Epidermal melanocyte (primary cell): Measurements from ENCODE around the gene SYVN1.

ENCODE experiments used
- DNase-seq: peaks from one replicate; pipeline ENCODE4 v3.0.0; 2011; ENCODE audit warnings: low spot score; ENCODE audit not compliant: insufficient read length

The SYVN1 gene

DNA sequence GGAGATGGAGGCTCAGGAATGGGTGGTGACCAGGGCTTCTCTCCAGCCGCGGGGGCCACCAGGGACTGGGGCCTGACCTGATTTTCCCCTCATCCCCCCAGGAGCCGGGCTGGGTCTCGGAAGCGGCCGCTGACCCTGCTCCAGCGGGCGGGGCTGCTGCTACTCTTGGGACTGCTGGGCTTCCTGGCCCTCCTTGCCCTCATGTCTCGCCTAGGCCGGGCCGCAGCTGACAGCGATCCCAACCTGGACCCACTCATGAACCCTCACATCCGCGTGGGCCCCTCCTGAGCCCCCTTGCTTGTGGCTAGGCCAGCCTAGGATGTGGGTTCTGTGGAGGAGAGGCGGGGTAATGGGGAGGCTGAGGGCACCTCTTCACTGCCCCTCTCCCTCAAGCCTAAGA lies 46.5 kb downstream of the SYVN1 start:
- no peak for DNase-seq

DNA sequence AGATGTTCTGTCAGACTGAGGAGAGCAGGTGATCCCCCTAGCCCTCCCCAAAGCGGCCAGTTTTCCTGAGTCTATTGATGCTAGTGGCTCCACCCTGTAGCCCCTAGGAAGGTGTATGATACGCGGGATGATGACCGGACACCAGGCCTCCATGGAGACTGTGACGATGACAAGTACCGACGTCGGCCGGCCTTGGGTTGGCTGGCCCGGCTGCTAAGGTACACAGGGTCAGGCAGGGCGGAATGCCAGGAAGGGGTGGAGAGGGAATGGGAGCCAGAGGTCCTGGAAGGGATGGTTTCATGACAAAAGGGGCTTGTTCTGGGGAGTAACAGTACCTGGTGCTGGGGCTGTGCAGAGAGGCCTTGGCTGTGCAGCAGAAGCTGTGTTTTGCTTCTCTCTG lies 47.1 kb downstream of the SYVN1 start:
- no peak for DNase-seq

DNA sequence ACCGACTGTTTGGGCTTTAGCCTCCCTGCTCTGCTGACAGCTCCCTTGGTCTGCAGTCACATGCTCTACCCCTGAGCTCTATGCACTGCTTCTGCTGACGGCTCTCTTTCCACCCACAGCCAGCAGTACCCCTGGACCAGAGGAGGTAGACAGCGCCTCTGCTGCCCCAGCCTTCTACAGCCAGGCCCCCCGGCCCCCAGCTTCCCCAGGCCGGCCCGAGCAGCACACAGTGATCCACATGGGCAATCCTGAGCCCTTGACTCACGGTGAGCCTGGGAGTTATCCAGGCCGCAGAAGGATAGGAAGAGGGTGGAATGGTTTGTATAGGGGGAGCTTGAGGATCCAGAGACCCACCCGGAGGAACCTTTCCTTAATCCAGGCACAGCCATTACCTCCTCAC lies 47.5 kb downstream of the SYVN1 start:
- no peak for DNase-seq

DNA sequence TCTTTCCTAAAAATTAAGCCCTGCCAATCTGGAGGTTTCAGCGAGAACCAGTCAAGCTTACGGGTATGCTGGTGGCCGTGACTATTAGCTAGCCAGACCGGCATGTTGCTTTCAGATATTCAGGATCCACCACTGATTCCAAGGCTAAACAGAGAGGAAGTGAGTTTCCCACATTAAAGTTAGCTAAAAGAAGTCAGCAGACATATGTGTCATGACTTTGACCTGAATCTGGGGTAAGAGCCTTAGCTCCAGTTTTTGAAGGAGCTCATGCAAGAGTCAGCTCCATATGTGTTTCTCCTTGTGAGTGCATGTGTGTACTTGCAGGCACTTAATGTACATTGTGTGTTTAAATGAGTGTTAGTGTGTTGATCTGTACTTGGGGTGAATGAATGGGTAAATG lies 48.9 kb downstream of the SYVN1 start:
- DNase-seq, result no peak

DNA sequence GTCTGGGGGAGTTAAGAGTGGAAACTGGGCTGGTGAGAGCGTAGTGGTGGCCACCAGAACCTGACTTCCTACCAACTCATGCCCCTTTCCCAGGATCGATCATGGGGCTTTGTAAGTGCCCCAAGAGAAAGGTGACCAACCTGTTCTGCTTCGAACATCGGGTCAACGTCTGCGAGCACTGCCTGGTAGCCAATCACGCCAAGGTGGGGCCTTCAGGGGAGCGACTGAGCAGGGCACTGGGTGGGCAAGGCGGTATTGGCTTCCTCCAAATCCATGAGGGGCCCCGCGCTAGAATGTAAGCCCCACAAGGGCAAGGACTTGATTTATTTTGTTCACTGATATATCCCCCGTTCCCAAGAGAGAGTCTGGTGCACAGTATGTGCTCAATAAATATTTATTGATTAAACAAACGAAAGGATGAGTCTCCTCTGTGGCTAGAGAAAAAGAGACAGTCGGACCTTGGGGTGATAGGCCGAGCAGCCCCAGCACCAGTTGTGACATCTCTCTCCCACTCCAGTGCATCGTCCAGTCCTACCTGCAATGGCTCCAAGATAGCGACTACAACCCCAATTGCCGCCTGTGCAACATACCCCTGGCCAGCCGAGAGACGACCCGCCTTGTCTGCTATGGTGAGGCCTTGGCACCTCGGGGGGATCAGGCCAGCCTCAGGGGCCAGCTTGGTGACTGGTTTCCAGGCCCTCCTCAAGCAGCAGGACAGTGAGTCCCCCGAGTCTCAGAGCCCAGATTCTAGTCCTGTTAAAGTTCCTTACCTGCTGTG lies 49.5 kb downstream of the SYVN1 start:
- DNase-seq, result no peak

DNA sequence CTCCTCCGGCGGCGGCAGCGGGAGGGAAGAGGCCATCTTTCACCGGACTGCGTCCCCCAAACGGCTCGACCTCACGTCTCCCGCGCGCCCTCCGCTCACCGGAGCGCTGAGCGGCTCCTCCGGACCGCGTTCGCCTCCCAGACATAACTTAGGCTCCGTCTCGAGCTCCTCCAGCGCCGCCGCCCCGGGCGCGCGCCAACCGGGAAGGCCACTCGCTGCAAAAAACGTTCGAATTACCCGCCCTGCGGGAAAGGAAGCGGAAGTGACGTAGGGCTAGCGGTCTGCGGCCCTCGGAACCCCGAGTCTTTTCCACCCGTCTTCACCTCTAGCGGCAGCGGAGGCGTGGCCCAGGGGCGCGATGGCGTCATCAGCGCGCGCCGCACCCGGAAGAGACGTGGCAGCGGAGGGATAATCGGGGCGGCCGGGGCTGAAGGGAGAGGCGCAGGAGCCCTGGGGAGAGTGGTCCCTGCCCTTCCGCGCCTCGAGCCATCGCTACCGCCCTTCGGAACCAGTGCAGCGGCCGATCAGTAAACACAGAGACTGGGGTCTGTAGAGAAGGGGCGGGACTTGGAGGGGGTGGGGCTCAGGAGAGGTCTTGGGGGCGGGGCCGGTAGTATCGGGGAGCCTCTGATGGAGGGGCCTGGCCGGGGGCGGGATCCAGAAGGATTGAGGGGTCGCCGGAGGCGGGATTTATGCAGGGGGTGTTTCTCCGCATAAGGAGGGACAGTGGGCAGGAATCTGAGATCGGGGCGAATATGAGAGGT lies 50.3 kb downstream of the SYVN1 start, which contains the start of the genes CDCA5 and ZFPL1:
TSS of gene CDCA5 (minus strand) at position 207 of the 764 bp plus-strand sequence. CDS start at position 145, 62 bp downstream.
TSS of gene ZFPL1 (plus strand) at position 389 of the 764 bp plus-strand sequence. CDS start 477 bp downstream, outside the sequence.
- DNase-seq, result peak; percentile 98

DNA sequence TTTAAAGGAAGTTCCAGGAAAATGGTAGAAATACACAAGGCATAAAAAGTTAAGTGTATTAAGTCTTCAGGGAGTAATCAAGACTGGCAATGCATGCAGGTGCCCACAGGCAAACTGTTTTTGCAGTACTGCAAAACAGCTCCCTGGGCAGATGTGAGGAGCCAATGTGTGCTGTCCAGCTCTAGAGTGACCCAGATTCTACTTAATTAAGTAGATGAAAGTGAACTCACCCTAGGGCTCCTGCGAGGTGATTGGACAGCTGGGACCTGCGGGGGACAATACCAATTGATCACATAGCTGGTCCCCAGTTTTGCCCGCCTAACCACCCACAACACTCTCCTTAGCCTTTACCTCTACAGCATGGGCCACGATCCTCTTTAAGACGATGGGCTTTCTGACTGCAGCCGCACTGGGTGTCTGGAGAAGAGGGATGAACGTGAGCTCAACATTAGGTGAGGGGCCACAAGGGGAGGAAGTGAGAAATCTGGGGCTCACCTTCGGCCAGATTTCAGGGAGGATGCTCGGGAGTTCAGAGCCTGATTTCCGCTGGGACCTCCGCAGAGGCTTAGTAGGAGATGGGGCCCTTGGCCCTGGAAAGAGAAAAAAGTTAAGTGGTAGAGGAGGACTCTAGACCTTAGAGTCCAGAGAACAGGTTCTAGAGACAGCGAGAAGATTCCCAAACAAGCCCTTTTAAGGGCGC lies 51.0 kb downstream of the SYVN1 start:
- no peak for DNase-seq

DNA sequence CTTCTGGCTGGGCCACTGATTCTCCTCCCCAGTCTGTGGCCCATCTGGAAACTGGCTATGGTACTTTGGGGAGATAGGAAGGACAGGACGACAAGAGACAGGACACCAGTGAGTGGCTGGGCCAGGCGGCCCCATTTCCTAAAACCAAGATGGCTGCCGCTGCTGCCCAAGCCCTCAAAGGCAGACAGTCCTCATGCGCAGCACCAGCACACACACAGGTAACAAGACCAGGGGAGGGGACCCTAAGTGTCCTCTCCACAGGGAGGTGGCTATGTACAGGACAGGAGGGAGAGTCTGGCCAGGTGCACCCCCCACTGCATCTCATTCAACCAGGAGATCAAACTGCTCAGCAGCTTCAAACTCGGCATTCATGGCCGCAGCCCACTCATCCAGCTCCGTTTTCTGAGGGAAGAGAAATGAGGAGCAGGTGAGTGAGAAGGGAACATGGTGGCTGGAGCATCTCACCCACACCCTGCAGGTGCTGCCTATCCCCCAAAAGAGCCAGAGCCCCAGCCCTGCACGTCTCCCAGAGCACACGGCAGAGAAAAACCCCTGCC lies 55.5 kb downstream of the SYVN1 start:
- no peak for DNase-seq

DNA sequence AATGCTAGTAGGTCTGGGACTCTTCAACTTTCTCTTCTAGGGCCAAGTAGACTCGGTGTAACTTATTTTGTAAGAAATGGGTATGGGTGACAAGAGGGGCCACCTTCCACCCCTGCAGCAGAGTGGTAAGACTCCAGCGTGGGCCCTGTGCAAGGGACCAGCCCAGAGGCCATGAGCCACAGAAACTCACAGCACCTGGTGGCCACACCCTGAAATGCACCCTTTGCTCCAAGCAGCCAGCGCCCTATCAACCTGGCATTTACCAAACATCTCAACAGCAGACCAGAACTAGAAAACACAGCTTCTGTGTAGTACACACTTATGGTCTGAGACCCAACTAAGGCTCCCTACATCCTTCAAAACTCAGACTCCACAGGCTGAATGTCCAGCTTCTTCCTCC lies 56.2 kb downstream of the SYVN1 start:
- no peak for DNase-seq

DNA sequence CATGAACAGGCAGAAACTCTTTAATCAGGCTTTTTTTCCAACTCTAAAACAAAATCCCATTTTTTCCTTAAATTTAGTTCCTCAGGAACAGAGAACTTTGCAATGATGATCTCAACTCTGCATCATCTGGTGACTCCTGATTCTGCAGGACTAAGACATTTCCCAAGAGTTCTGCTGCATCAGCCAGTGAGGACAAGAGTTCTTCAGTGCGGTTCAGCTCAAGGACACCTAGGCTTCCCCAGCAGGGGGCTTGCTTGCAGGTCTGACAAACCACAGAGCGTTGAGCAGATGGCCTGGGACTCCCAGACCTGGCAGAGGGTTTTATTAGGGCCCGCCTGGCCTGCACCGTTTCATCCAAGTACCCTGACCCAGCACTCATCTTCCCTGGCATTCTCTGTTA lies 56.9 kb downstream of the SYVN1 start:
- no peak for DNase-seq
